Measurements from ENCODE around the gene GINS3. TPM values are rescaled to one million over a fixed set of nuclear protein-coding genes. Genes with fewer than 3 reads are reported as not detected.

GINS3 gene
- total RNA-seq, 1 donor from 2014 or later: 1.9 TPM

Other genes starting within 250 kb of the GINS3 start
- 25.6 TPM for gene CSNK2A2, start 194.4 kb upstream of the GINS3 start, total RNA-seq
- not detected for gene PRSS54, start 97.4 kb upstream of the GINS3 start, total RNA-seq
- 2.4 TPM for gene NDRG4, start 107.7 kb downstream of the GINS3 start, total RNA-seq
- gene SETD6, start 123.0 kb downstream of the GINS3 start, total RNA-seq: 13.5 TPM
- gene CNOT1, start 237.4 kb downstream of the GINS3 start, total RNA-seq: 63.6 TPM